ENCODE measurements around the gene SURF1.
A peak's percentile ranks its signal among the peaks of the same experiment; 100 is the strongest.

The SURF1 gene

DNA sequence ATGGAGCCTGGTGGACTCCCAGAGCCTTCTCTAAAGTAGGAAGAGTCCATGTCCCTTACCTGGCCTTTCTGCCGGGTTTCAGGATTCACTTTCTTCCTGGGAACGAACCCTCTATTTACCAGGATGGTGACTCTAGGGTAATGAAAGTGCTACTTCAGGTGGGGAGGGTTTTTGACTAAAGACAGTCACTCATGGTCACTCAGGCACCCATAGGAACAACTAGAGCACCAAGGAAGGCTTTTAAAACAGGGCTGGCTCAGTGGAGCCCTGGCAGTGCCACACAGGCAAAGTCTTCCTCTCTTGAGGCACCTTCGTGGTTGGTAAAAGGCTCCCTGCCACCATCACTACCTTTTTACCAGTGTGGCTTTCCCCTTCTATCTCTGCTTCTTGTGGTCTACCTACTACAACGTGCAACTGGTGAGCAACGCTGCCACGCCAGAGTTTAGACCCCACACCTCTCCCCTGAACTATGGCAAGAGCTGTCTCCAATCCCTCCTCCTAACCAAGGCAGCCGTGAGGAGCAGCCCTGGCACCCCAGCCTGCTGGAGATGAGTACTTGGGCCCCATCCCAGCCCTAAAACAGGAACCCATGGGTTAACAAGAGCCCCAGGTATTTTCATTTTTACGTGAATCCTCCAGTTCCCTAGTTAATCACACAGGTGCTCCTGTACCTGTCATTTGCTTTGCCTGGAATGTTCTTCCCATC lies 3.5 kb downstream of the SURF1 start:
- TF ChIP-seq, protein P1, sequence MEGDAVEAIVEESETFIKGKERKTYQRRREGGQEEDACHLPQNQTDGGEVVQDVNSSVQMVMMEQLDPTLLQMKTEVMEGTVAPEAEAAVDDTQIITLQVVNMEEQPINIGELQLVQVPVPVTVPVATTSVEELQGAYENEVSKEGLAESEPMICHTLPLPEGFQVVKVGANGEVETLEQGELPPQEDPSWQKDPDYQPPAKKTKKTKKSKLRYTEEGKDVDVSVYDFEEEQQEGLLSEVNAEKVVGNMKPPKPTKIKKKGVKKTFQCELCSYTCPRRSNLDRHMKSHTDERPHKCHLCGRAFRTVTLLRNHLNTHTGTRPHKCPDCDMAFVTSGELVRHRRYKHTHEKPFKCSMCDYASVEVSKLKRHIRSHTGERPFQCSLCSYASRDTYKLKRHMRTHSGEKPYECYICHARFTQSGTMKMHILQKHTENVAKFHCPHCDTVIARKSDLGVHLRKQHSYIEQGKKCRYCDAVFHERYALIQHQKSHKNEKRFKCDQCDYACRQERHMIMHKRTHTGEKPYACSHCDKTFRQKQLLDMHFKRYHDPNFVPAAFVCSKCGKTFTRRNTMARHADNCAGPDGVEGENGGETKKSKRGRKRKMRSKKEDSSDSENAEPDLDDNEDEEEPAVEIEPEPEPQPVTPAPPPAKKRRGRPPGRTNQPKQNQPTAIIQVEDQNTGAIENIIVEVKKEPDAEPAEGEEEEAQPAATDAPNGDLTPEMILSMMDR (IDR thresholded peaks at IDR 0.05; ENCODE audit: low read depth, low read length), result no peak
- no peak for DNase-seq (ENCODE audit: extremely low read depth, low read depth)

DNA sequence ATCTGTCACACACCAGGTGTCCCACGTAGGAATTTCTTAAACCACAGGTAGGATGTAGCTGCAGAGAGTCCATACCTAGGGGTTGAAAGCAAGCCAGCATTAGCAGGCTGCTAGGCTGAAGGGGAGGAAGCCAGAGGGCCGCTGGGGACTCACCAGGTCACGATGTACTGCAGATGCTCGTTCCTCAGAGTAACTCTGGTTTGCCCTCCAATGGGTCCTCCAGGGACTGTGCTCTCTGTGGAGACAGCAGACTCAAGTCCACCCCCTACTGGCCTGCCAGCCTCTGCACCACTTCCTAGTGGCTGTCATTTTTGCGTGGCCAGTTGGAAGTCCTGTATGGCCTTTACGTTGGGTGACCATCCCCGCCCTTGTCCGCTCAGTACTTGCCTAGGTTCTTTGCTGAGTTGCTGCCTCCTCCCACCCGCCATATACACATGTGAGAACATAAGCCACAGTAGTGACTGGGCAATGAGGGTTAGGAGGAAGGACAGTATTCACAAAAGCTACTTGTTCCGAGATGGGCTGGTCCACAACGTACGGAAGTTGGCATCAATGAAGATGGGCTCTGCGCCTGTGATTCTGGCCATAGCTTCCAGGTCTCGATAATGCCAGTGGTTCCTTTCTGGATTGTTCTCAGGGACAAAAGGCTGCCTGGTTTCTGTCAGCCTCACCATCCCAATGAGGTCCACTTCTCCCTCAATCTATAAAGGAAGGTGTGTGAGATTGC lies 4.2 kb downstream of the SURF1 start:
- DNase-seq (ENCODE audit: extremely low read depth, low read depth), result no peak
- TF ChIP-seq, protein P1 (IDR thresholded peaks at IDR 0.05; ENCODE audit: low read depth, low read length), result peak; percentile 56

DNA sequence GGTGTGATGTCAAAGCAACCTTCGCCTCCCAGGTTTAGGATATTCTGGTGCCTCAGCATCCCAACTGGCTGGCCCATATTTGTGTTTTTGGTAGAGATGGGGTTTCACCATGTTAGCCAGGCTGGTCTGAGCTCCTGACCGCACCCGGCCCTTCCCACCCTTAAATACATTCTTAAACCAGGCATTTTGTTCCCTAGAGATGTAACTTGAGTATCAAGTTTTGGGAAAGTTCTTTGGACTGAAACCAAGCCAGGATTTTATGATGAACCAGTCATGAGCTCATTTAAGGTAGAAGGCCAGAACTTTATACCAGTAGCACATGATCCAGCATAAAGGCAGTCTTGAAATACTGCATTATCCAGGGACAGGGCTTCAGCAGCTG lies 4.8 kb downstream of the SURF1 start:
- DNase-seq (ENCODE audit: extremely low read depth, low read depth), result no peak
- TF ChIP-seq, protein P1 (IDR thresholded peaks at IDR 0.05; ENCODE audit: low read depth, low read length), result no peak

DNA sequence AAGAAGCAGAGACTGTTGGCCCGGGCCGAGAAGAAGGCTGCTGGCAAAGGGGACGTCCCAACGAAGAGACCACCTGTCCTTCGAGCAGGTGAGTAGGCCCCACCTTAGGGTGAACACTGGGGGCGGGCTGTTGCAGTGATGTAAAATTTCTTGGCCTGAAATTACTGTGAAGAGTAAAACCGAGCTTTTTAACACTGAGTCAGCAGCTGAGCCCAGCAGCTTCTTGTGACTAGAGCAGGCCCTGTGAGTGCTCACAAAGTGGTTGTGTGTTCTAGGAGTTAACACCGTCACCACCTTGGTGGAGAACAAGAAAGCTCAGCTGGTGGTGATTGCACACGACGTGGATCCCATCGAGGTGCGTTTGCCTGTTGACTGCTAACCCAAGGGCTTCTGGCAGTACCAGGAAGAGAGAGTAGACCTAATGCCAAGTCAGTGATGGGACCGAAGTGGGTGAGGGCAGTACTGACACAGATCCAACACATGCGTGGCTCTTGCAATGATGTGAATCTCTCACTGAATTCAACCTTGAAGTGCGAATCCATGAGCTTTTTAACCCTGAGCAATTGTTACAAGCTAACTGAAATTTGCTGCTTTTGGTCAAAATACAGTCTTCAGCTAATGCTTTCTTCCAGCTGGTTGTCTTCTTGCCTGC lies 6.2 kb downstream of the SURF1 start:
- TF ChIP-seq, protein P1 (IDR thresholded peaks at IDR 0.05; ENCODE audit: low read depth, low read length), result no peak
- no peak for DNase-seq (ENCODE audit: extremely low read depth, low read depth)

DNA sequence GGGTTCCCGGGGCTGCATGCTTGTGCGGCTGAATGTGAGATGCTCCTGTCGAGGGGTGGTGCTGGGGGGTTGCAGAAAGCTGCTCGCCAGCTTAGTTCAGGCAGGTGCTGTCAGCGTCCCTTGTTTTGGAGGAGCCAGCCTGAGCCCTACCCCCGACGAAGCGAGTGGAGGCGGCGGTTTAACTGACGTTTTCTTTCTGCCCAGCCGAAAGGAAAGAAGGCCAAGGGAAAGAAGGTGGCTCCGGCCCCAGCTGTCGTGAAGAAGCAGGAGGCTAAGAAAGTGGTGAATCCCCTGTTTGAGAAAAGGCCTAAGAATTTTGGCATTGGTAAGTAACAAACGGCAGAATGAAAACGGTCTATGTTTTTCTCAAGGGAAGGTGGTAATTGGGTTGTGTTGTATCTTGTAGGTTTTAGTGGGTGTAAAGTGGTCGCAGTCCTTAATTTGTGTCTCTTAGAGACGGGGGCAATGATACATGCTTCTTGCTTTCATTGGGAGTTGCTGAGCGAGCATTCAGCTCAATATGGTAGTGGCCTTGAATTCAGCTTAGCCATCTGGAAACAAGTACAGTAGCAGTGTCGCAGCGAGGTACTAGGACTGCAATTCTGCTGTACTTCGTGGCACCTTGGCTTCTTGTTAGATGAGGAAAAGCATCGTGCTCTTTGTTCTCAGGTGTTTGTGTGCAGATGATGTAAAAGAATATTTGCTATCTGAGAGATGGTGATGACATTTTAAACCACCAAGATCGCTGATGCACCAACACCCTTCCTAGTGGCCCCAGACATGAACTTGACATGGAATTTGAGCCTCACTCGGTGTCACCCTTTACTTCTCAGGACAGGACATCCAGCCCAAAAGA lies 7.3 kb downstream of the SURF1 start:
- no peak for DNase-seq (ENCODE audit: extremely low read depth, low read depth)
- TF ChIP-seq, protein P1 (IDR thresholded peaks at IDR 0.05; ENCODE audit: low read depth, low read length), result no peak

DNA sequence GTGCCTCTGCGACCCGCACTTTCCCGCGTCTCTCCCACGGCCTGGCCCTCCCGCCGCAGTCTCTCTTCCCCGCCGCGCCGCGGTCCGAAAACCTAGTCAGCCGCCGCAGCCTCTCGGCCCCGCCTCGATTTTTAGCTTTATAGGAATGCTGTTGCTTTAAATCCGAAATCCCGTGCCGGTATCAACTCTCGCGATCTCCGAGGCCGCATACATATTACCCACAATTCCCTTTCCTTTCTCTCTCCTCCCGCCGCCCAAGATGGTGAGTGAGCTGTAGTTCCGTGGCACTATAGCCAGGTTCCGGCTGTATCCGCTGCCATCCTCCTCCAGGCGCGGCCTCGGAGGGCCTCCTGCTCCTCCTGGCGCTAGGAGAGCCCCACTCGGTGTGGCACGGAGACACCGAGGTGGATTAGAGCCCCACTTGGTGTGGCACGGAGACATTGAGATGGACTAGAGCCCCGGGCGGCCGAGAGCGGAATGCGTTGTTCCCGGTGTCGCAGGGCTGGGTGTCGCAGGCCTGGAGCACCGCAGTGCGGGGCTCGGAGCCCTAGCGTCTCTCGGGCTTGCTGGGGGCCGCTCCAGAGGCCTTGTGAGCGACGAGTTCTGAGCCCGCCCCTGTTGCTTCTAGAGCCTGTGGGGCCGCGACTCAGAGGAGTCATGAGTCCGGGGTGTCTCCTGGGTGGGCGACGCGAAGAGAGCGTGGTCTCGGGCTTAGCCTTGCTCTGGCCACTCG lies 8.1 kb downstream of the SURF1 start, which contains the start of the genes MED22 and RPL7A:
MED22 (minus strand) TSS at position 147 of the 733 bp plus-strand sequence. CDS start 1,469 bp downstream, outside the sequence.
RPL7A (plus strand) TSS at position 234 of the 733 bp plus-strand sequence; CDS start at position 260, 26 bp downstream.
- peak; percentile 91 for DNase-seq (ENCODE audit: extremely low read depth, low read depth)
- TF ChIP-seq, protein P1 (IDR thresholded peaks at IDR 0.05; ENCODE audit: low read depth, low read length), result no peak
